ENCODE data around the gene CDH23. TPM values are rescaled to one million over a fixed set of nuclear protein-coding genes. Genes with fewer than 3 reads are reported as not detected.

The CDH23 gene
- total RNA-seq, 1 experiment from 2014 or later: 2.9 TPM

DNA sequence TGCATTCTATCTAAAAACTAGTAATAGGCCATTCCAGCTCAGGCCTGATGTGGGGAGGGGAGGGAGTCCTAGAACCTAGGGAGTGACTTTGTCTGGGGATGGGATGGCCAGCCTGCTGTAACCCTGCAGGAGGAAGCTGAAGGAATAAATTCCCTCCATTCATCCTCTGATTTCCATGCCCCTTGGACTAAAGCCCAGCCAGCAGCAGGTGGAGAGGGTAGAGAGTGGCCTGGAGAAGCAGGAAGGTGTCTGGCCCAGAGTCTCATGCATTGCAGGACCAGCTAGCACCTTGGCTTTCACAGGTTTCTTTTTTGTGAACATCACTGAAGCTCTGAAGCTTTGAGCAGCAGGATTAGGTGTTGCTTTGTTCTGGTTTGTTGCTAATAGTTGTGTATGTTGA lies 32.8 kb upstream of the CDH23 start:
- DNase-seq (ENCODE audit: low spot score) (no peak), ATAC-seq (no peak)
- H3K27ac Mint-ChIP-seq: no peak overlapping the region
- no peak for TF ChIP-seq RORB (CRISPR knock-in tag; IDR thresholded peaks at IDR 0.05)
- TF ChIP-seq, protein P1, sequence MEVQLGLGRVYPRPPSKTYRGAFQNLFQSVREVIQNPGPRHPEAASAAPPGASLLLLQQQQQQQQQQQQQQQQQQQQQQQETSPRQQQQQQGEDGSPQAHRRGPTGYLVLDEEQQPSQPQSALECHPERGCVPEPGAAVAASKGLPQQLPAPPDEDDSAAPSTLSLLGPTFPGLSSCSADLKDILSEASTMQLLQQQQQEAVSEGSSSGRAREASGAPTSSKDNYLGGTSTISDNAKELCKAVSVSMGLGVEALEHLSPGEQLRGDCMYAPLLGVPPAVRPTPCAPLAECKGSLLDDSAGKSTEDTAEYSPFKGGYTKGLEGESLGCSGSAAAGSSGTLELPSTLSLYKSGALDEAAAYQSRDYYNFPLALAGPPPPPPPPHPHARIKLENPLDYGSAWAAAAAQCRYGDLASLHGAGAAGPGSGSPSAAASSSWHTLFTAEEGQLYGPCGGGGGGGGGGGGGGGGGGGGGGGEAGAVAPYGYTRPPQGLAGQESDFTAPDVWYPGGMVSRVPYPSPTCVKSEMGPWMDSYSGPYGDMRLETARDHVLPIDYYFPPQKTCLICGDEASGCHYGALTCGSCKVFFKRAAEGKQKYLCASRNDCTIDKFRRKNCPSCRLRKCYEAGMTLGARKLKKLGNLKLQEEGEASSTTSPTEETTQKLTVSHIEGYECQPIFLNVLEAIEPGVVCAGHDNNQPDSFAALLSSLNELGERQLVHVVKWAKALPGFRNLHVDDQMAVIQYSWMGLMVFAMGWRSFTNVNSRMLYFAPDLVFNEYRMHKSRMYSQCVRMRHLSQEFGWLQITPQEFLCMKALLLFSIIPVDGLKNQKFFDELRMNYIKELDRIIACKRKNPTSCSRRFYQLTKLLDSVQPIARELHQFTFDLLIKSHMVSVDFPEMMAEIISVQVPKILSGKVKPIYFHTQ (CRISPR knock-in tag; IDR thresholded peaks at IDR 0.05): no peak
- TF ChIP-seq FOXK1 (CRISPR knock-in tag; IDR thresholded peaks at IDR 0.05): no peak
- TF ChIP-seq, protein P2, sequence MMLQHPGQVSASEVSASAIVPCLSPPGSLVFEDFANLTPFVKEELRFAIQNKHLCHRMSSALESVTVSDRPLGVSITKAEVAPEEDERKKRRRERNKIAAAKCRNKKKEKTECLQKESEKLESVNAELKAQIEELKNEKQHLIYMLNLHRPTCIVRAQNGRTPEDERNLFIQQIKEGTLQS (CRISPR knock-in tag; conservative IDR thresholded peaks at IDR 0.05): no peak
- no peaks in the 10 kb centered on the region for H3K27me3 Mint-ChIP-seq (ENCODE audit: low read depth)
- peaks cover 4% of the 10 kb centered on the region; the same call in 1 of the 2 replicates for H3K4me1 Mint-ChIP-seq
- H3K36me3 Mint-ChIP-seq: peaks cover 16% of the 10 kb centered on the region; the same call in 1 of the 2 replicates
- ChIA-PET POLR2A (no interaction called here), CTCF (interaction anchor here (1.0 to 6.0 kb wide), 7 partner anchors 13 to 344 kb away, joined by 3 to 28 read pairs (median 4); partner anchors contain the start of genes CDH23 and SLC29A3)
- H3K9me3 Mint-ChIP-seq: no peaks in the 10 kb centered on the region
- H3K4me3 Mint-ChIP-seq: no peak overlapping the region

DNA sequence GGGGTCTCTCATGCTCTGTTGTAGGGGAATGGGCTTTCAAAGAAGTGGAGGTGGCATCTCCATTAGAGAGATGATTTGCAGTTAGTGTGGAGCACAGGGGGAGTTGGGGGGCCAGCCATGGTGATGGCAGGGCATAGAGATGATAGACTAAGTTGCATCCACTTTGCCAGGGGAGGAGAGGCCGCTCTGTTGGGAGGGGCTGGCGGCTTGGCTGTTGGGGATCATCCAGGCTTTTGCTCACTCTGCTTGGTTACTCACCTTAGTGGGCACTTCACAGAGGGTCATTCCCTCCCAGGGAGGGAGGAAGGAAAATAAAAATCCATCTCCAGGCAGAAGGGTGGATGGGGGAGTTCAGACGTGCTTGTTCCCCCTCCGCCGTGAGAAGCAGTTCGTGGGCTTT lies 31.4 kb upstream of the CDH23 start:
- H3K27me3 Mint-ChIP-seq (ENCODE audit: low read depth): no peaks in the 10 kb centered on the region
- POLR2A ChIA-PET: no interaction called here
- H3K9me3 Mint-ChIP-seq: no peaks in the 10 kb centered on the region
- peaks cover 4% of the 10 kb centered on the region; the same call in 1 of the 2 replicates for H3K4me1 Mint-ChIP-seq
- no peak for TF ChIP-seq SOX15 (CRISPR knock-in tag; IDR thresholded peaks at IDR 0.05)
- no peak for TF ChIP-seq ZNF423 (CRISPR knock-in tag; IDR thresholded peaks at IDR 0.05)
- no peak for TF ChIP-seq GABPB1 (CRISPR knock-in tag; IDR thresholded peaks at IDR 0.05)
- peaks cover 8% of the 10 kb centered on the region; the same call in 1 of the 2 replicates for H3K36me3 Mint-ChIP-seq
- DNase-seq (ENCODE audit: low spot score): no peak
- no peak overlapping the region for H3K27ac Mint-ChIP-seq
- no peak overlapping the region for H3K4me3 Mint-ChIP-seq
- CTCF ChIA-PET: interaction anchor here (0.6 to 6.0 kb wide), 4 partner anchors 46 to 343 kb away, joined by 3 to 28 read pairs (median 4); partner anchors contain the start of gene SLC29A3
- ATAC-seq: no peak

DNA sequence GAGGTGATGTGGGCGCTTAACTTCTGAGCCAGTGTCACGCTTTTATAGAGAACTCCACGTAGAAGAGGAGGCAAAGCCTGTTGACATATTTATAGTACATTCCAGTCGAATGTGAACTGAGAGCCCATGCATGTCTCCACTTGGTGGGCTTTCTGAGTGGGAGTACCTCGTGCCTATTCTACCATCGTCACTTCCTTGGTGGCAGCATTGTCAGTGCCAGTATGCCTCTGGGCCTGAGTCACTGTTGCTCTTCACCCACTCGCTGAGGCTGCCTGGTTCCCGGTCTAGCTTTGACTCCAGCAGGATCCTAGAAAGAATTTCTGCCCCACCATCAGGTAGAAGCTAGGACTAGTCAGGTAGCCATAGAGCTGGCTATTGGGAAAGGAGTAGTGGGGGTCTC lies 30.0 kb upstream of the CDH23 start:
- no peak overlapping the region for H3K27ac Mint-ChIP-seq
- ATAC-seq (no peak), DNase-seq (ENCODE audit: low spot score) (no peak)
- H3K27me3 Mint-ChIP-seq (ENCODE audit: low read depth): no peaks in the 10 kb centered on the region; the same call in 1 of the 2 replicates
- TF ChIP-seq KAT7 (CRISPR knock-in tag; IDR thresholded peaks at IDR 0.05; ENCODE audit: borderline replicate concordance) (no peak), ETV6 (CRISPR knock-in tag; IDR thresholded peaks at IDR 0.05) (no peak), JUN (CRISPR knock-in tag; IDR thresholded peaks at IDR 0.05) (no peak), ZBTB21 (CRISPR knock-in tag; IDR thresholded peaks at IDR 0.05; ENCODE audit: borderline replicate concordance) (no peak), NFATC4 (CRISPR knock-in tag; IDR thresholded peaks at IDR 0.05) (no peak), GABPB1 (CRISPR knock-in tag; IDR thresholded peaks at IDR 0.05) (no peak)
- TF ChIP-seq, protein P3, sequence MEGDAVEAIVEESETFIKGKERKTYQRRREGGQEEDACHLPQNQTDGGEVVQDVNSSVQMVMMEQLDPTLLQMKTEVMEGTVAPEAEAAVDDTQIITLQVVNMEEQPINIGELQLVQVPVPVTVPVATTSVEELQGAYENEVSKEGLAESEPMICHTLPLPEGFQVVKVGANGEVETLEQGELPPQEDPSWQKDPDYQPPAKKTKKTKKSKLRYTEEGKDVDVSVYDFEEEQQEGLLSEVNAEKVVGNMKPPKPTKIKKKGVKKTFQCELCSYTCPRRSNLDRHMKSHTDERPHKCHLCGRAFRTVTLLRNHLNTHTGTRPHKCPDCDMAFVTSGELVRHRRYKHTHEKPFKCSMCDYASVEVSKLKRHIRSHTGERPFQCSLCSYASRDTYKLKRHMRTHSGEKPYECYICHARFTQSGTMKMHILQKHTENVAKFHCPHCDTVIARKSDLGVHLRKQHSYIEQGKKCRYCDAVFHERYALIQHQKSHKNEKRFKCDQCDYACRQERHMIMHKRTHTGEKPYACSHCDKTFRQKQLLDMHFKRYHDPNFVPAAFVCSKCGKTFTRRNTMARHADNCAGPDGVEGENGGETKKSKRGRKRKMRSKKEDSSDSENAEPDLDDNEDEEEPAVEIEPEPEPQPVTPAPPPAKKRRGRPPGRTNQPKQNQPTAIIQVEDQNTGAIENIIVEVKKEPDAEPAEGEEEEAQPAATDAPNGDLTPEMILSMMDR (IDR thresholded peaks at IDR 0.05): no peak
- TF ChIP-seq, protein P4, sequence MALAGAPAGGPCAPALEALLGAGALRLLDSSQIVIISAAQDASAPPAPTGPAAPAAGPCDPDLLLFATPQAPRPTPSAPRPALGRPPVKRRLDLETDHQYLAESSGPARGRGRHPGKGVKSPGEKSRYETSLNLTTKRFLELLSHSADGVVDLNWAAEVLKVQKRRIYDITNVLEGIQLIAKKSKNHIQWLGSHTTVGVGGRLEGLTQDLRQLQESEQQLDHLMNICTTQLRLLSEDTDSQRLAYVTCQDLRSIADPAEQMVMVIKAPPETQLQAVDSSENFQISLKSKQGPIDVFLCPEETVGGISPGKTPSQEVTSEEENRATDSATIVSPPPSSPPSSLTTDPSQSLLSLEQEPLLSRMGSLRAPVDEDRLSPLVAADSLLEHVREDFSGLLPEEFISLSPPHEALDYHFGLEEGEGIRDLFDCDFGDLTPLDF (CRISPR knock-in tag; IDR thresholded peaks at IDR 0.05): no peak
- TF ChIP-seq, protein P5, sequence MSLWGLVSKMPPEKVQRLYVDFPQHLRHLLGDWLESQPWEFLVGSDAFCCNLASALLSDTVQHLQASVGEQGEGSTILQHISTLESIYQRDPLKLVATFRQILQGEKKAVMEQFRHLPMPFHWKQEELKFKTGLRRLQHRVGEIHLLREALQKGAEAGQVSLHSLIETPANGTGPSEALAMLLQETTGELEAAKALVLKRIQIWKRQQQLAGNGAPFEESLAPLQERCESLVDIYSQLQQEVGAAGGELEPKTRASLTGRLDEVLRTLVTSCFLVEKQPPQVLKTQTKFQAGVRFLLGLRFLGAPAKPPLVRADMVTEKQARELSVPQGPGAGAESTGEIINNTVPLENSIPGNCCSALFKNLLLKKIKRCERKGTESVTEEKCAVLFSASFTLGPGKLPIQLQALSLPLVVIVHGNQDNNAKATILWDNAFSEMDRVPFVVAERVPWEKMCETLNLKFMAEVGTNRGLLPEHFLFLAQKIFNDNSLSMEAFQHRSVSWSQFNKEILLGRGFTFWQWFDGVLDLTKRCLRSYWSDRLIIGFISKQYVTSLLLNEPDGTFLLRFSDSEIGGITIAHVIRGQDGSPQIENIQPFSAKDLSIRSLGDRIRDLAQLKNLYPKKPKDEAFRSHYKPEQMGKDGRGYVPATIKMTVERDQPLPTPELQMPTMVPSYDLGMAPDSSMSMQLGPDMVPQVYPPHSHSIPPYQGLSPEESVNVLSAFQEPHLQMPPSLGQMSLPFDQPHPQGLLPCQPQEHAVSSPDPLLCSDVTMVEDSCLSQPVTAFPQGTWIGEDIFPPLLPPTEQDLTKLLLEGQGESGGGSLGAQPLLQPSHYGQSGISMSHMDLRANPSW (CRISPR knock-in tag; conservative IDR thresholded peaks at IDR 0.05; ENCODE audit: low read depth): no peak
- TF ChIP-seq, protein P6, sequence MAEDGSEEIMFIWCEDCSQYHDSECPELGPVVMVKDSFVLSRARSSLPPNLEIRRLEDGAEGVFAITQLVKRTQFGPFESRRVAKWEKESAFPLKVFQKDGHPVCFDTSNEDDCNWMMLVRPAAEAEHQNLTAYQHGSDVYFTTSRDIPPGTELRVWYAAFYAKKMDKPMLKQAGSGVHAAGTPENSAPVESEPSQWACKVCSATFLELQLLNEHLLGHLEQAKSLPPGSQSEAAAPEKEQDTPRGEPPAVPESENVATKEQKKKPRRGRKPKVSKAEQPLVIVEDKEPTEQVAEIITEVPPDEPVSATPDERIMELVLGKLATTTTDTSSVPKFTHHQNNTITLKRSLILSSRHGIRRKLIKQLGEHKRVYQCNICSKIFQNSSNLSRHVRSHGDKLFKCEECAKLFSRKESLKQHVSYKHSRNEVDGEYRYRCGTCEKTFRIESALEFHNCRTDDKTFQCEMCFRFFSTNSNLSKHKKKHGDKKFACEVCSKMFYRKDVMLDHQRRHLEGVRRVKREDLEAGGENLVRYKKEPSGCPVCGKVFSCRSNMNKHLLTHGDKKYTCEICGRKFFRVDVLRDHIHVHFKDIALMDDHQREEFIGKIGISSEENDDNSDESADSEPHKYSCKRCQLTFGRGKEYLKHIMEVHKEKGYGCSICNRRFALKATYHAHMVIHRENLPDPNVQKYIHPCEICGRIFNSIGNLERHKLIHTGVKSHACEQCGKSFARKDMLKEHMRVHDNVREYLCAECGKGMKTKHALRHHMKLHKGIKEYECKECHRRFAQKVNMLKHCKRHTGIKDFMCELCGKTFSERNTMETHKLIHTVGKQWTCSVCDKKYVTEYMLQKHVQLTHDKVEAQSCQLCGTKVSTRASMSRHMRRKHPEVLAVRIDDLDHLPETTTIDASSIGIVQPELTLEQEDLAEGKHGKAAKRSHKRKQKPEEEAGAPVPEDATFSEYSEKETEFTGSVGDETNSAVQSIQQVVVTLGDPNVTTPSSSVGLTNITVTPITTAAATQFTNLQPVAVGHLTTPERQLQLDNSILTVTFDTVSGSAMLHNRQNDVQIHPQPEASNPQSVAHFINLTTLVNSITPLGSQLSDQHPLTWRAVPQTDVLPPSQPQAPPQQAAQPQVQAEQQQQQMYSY (CRISPR knock-in tag; IDR thresholded peaks at IDR 0.05): no peak
- POLR2A ChIA-PET: interaction anchor here (1.5 kb wide), 1 partner anchor 11 kb away, joined by 5 read pairs; no protein-coding TSS in a partner anchor
- no peaks in the 10 kb centered on the region for H3K9me3 Mint-ChIP-seq
- no peak overlapping the region for H3K4me3 Mint-ChIP-seq
- CTCF ChIA-PET: interaction anchor here (1.2 to 6.0 kb wide), 5 partner anchors 23 to 341 kb away, joined by 3 to 28 read pairs (median 5); partner anchors contain the start of gene SLC29A3
- peaks cover 4% of the 10 kb centered on the region; the same call in 1 of the 2 replicates for H3K4me1 Mint-ChIP-seq
- peaks cover 8% of the 10 kb centered on the region; the same call in 1 of the 2 replicates for H3K36me3 Mint-ChIP-seq

All from WTC11 (cell line).